Measurements from ENCODE around the gene PRKG1. TPM values are rescaled to one million over a fixed set of nuclear protein-coding genes. Genes with fewer than 3 reads are reported as not detected.

The PRKG1 gene
- total RNA-seq, 1 donor = 67.3 TPM

GRCh38 chr10:51471271-51471670, 397.0 kb downstream of the PRKG1 start:
- DNase-seq (ENCODE audit: low read depth in 2 of 3, low spot score in 2 of 3) = no peak

- no peak for DNase-seq (ENCODE audit: low read depth in 2 of 3, low spot score in 2 of 3)
Observed at GRCh38 chr10:51472154-51472553, 397.9 kb downstream of the PRKG1 start.

- no peak for DNase-seq (ENCODE audit: low read depth in 2 of 3, low spot score in 2 of 3)
Observed at GRCh38 chr10:51479711-51480110, 405.4 kb downstream of the PRKG1 start.

- no peak for DNase-seq (ENCODE audit: low read depth in 2 of 3, low spot score in 2 of 3)
Observed at GRCh38 chr10:51485668-51486067, 411.4 kb downstream of the PRKG1 start.

GRCh38 chr10:51487576-51487975, 413.3 kb downstream of the PRKG1 start:
- no peak for DNase-seq (ENCODE audit: low read depth in 2 of 3, low spot score in 2 of 3)

- DNase-seq (ENCODE audit: low read depth in 2 of 3, low spot score in 2 of 3) = no peak
Observed at GRCh38 chr10:51488766-51489408, 414.6 kb downstream of the PRKG1 start.

- DNase-seq (ENCODE audit: low read depth in 2 of 3, low spot score in 2 of 3) = no peak
Observed at GRCh38 chr10:51498424-51498823, 424.1 kb downstream of the PRKG1 start.

GRCh38 chr10:51501396-51501795, 427.1 kb downstream of the PRKG1 start:
- DNase-seq (ENCODE audit: low read depth in 2 of 3, low spot score in 2 of 3) = no peak

- DNase-seq (ENCODE audit: low read depth in 2 of 3, low spot score in 2 of 3) = no peak
Observed at GRCh38 chr10:51502124-51502523, 427.8 kb downstream of the PRKG1 start.

GRCh38 chr10:51503378-51503777, 429.1 kb downstream of the PRKG1 start:
- no peak for DNase-seq (ENCODE audit: low read depth in 2 of 3, low spot score in 2 of 3)

- DNase-seq (ENCODE audit: low read depth in 2 of 3, low spot score in 2 of 3) = no peak
Observed at GRCh38 chr10:51507476-51507875, 433.2 kb downstream of the PRKG1 start.

- DNase-seq (ENCODE audit: low read depth in 2 of 3, low spot score in 2 of 3) = no peak
Observed at GRCh38 chr10:51508156-51508555, 433.9 kb downstream of the PRKG1 start.

- no peak for DNase-seq (ENCODE audit: low read depth in 2 of 3, low spot score in 2 of 3)
Observed at GRCh38 chr10:51510231-51510630, 435.9 kb downstream of the PRKG1 start.

GRCh38 chr10:51521605-51522004, 447.3 kb downstream of the PRKG1 start:
- no peak for DNase-seq (ENCODE audit: low read depth in 2 of 3, low spot score in 2 of 3)

- no peak for DNase-seq (ENCODE audit: low read depth in 2 of 3, low spot score in 2 of 3)
Observed at GRCh38 chr10:51522858-51523257, 448.6 kb downstream of the PRKG1 start.

- no peak for DNase-seq (ENCODE audit: low read depth in 2 of 3, low spot score in 2 of 3)
Observed at GRCh38 chr10:51523440-51523839, 449.2 kb downstream of the PRKG1 start.

GRCh38 chr10:51524041-51524440, 449.8 kb downstream of the PRKG1 start:
- no peak for DNase-seq (ENCODE audit: low read depth in 2 of 3, low spot score in 2 of 3)

GRCh38 chr10:51527522-51528219, 453.4 kb downstream of the PRKG1 start:
- DNase-seq (ENCODE audit: low read depth in 2 of 3, low spot score in 2 of 3) = no peak

- DNase-seq (ENCODE audit: low read depth in 2 of 3, low spot score in 2 of 3) = no peak
Observed at GRCh38 chr10:51528527-51528926, 454.2 kb downstream of the PRKG1 start.

GRCh38 chr10:51530541-51530940, 456.3 kb downstream of the PRKG1 start:
- DNase-seq (ENCODE audit: low read depth in 2 of 3, low spot score in 2 of 3) = no peak

- no peak for DNase-seq (ENCODE audit: low read depth in 2 of 3, low spot score in 2 of 3)
Observed at GRCh38 chr10:51532044-51532443, 457.8 kb downstream of the PRKG1 start.

- no peak for DNase-seq (ENCODE audit: low read depth in 2 of 3, low spot score in 2 of 3)
Observed at GRCh38 chr10:51542853-51543252, 468.6 kb downstream of the PRKG1 start.

- no peak for DNase-seq (ENCODE audit: low read depth in 2 of 3, low spot score in 2 of 3)
Observed at GRCh38 chr10:51544933-51545332, 470.6 kb downstream of the PRKG1 start.
